HG03378 (cell line): ENCODE data around the gene CSNK1G1.
"Not testable (repeated sequence)": the region's sequence is repeated elsewhere in the genome, so short reads cannot be mapped to it uniquely, and the experiment has no call there.

Source experiments
- ATAC-seq: cut with Tn5 transposase; IDR thresholded peaks from one replicate; pipeline ENCODE4 v1.9.1; 2021; ENCODE audit warnings: mild to moderate bottlenecking, moderate library complexity; ENCODE audit not compliant: unreplicated experiment

Gene CSNK1G1

DNA sequence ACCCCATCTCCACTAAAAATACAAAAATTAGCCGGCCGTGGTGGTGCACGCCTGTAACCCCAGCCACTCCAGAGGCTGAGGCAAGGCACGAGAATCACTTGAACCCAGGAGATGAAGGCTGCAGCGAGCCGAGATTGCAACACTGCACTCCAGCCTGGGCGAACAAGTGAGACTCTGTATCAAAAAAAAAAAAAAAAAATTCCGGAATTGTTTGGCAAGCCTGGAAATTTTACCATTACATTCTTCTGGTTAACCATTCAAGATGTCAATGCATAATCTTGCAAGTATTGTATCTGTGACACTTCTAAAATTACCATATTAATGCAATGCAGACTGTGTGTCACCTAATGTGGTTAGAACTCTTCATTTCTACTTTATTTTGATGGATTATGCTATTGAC, 67.0 kb downstream of the CSNK1G1 start:
- ATAC-seq, result no peak

DNA sequence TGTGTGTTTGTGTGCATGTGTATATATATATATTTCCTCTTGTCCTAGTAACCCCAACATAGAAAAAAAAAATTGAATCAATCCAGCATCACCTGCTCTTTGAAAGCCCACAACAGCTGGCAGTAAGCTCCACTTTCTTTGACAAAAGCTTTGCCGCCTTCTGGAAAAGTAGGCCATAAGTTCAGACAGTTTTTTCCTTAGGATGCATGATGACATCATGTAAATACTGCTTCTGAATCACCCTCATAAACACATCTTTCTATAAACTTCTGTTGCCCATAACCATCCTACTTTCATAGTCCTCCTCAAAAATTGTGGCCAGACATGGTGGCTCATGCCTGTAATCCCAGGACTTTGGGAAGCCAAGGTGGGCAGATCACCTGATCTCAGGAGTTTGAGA, 67.4 kb downstream of the CSNK1G1 start:
- no peak for ATAC-seq

DNA sequence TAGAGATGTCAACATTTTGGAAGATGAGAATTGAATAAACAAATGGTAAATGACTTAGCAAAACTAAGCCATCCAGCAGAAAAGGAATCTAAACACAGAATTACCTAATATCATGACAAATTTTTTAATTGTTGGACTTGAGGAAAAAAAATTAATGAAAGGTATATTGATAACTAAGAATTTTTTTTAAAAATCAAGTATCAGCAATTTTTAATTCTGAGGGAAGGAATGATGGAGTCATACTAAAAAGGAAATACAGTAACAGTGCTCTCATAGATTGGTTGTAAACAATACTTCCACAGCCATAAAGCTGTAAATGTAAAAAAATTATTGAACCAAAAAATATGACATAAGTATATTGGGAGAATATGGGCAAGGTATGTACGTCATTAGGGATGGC, 68.0 kb downstream of the CSNK1G1 start:
- no peak for ATAC-seq

DNA sequence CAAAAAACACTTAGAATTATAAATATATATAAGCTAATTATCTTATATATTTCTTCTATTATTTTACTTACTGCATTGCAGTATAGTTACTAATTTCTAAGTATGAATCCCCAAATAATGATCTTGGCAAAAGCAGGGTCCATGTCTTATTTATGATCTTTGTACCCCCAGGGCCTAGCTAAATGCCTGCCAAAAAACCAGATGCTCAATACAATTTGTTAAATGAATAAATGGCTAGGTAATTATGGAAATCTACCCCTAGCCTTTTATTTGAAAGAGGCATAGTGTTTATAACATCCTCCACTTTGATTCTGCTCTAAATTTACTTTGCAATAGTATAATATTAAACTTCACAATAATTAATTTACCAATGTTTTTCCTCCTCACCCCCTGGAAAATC, 69.5 kb downstream of the CSNK1G1 start:
- ATAC-seq, result no peak

DNA sequence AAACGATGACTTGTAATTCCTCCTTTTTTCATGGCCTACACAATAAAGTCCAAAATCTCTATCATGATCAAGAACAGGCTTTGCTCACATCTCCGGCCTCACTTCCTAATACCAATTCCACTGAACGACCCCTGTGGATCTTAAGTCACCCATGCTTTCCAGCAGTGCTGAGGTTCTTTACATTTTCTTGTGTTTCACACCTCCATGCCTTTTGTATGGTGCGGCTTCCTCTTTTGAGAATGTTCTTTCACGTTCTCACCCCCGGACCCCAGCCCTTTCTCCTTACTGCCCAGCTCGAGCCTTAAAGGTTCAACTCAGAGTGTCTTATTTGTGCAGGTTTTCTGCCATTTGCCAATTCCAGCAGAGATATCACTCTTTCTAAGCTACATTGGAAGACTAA, 70.1 kb downstream of the CSNK1G1 start:
- ATAC-seq, result no peak

DNA sequence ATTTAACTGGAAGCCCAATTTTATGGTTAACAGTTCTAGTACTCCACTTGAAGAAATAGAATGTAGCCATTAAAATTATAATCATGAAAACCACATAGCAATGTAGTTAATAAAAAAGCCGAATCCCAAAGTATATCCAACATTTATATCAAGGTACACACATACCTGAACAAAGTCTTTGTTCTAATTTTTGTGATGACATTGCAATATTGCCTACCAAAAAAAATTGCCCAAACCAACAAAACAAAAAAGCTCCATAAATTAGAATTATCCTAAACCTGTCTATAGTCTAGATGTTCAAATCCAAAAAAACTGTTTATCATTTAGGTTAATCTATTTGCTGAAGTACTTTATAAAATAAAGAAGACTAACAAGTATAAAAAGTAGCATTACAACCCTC, 70.8 kb downstream of the CSNK1G1 start:
- no peak for ATAC-seq

DNA sequence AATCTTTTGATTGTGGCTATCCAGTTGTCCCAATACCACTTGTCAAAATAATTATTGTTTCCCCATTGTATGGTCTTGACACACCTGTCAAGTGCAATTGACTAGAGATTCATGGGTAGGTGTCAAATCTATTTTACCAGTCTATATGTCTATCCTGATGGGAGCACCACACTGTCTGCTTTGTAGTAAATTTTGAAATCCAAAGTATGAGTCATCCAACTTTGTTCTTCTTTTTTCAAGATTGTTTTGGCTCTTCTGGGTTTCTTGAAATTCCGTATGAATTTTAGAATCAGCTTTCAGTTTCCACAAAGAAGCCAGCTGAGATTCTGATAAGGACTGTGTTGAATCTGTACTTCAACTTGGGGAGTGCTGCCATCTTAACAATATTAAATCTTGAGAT, 71.9 kb downstream of the CSNK1G1 start:
- ATAC-seq, result no peak

DNA sequence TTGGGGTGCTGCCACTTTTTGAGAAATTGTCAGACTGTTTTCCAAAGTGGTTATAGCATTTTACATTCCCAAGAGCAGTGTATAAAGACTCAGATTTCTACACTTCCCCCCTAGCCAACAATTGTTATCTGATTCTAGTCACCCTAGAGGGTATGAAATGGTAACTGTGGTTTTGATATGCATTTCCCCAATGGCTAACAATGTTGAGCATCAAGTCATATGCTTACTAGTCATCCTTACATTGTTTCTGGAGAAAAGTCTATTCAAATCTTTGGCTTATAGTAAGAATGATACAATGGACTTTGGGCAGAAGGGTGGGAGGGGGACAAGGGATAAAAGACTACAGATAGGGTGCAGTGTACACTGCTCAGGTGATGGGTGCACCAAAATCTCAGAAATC, 73.3 kb downstream of the CSNK1G1 start:
- no peak for ATAC-seq

DNA sequence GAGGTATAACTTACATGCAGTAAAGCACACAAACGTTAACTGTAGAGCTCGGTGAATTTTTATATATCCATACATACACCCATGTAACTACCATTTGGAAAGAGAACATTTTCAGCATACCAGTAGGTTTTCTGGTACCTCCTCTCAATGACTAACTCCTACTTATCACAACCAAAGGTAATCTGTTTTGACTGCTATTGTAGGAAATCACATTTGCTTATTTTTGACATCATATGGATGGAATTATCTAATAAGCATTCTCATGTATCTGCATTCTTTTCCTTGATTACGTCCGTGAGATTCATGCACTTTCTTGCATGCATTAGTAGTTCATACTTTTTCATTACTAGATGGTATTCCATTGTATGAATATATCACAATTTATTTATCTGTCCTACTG, 76.8 kb downstream of the CSNK1G1 start:
- ATAC-seq, result no peak

DNA sequence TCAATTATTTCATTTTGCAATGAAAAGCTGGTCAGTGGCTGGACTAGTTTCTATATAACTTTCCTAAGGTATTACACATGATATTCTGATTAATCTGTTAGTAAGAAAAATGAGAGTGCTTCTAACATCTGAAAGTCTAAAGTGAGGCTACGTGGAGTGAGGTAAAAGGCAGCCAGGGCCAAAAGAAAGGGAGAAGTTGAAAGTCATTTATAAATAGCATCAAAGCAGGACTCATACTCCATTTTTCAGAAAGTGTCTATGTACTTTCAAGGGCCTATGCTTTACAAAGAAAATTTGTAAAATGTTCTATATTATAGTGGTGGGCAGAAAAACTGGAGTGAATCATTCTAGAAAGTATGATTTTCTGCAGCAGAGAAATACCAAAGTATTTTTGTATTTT, 80.0 kb downstream of the CSNK1G1 start:
- no peak for ATAC-seq

DNA sequence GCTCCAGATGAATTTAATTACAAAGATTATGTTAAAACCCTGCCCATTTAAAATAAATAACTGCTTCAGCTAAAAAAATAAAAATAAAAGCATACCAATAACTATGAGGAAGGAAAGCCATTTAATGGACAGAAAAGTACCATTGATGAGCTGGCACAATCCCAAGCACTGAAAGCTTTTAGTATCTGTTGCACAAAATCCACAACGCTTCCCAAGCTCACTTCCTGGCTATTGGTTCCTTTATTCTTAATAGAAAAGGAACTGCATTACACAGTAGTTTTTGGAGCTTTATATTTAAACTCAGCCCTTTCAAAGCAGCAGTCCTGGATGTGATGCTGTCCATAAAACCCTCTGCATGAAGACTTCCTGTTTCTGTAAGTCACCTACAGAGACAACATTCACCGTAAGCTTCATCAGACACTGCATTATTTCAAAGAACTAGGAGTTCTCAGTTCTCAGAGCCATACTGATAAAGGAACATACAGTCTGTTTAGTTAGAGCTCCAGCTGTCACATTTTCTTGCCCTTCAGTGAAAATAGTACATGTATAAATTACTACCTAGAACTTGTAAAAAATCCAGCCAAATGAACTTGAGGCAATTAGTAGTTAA, 81.5 kb downstream of the CSNK1G1 start:
- ATAC-seq, result no peak

DNA sequence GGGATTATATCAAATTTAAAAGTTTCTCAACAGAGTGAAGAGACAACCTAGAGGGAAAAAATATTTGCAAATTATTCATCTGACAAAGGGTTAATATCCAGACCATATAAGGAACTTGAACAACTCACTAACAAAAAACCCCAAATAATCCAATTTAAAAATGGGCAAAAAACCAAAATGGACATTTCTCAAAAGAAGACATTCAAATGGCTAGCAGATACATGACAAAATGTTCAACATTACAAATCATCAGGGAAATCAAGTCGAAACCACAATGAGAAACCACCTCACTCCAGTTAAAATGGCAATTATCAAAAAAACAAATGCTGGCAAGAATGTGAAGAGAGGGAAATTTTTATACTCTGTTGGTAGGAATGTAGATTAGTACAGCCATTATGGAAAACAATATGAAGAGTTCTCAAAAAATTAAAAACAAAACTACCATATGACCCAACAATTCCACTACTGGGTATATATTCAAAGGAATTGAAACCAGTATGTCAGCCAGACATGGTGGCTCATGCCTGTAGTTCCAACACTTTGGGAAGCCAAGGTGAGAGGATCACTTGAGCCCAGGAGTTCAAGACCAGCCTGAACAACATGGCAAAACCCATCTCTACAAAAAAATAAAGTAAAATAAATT, 88.5 kb downstream of the CSNK1G1 start:
- ATAC-seq, result no peak

DNA sequence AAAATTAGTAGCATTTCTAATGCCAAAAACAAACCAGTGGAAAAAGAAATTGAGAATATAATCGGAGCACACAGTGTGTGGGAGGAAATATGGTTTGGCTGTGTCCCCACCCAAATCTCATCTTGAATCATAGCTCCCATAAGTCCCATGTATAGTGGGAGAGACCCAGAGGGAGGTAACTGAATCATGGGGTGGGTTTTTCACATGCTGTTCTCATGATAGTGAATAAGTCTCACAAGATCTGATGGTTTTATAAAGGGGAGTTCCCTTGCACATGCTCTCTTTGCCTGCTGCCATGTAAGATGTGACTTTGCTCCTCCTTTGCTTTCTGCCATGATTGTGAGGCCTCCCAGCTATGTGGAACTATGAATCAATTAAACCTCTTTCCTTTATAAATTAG, 90.8 kb downstream of the CSNK1G1 start:
- not testable (repeated sequence) for ATAC-seq

DNA sequence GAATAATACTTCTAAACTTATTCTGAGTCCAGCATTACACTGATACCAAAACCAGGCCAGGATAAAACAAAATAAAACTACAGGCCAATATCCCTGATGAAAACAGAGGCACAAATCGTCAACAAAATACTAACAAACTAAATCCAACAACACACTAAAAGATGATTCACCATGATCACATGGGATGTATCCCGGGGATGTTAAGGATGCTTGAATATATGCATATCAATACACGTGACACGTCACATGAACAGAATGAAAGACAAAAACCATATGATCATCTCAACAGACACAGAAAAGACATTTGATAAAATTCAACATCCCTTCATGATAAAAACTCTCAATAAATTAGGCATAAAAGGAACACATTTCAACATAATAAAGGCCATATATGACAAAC, 91.5 kb downstream of the CSNK1G1 start:
- ATAC-seq, result no peak

DNA sequence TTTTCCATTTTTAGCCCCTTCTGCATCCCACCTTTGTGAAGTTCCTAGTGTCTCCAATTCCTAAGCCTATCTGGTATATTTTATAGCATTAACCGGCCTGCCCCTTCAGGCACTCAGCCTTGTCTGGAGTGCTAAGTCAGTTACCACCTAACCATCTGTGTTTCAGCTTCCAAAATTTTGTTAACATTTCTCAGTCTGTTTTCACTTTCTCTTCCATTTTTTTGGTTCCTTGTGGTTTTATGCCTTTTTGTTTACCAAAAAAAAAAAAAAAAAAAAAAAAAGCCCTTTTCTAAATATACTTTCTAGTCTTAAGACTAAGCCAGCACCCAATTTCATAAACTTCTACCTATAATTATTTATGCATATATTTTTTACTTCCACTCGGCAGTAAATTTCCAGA, 92.4 kb downstream of the CSNK1G1 start:
- ATAC-seq, result no peak

DNA sequence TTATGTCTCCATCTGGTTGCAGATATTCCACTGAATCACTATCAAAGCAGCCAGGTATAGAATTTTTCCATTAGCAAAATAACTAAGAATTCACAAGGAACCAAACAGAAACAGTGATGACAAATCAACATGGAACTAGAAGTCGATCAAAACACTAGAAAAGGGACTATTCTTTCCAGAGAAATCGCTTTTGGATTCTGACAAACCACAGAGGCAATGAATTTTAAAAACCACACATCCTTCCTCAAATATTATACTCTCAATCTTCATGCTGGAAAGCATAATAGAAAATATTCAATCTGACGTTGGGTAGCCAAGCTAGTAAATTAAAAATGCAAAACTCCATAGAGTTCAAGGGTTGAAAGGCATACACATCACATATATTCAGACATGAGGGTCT, 99.9 kb downstream of the CSNK1G1 start:
- no peak for ATAC-seq

DNA sequence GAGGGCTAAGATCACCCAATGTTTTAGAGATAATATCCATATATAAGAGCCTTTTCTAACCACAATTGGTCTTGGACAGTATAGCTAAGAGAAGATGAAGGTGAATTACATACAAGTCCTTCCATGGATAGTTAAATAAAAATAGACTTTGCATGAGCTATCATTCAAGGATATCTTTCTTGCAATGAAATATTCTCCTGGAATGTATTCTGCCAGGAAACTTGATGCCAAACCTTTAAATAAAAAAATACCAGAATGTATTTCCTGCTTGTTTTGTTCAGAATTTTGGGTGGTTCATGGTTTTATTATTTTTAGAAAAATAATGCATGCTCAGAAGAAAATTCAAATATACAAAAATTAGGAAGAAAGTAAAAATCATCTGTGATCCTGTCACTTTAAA, 104.3 kb downstream of the CSNK1G1 start:
- no peak for ATAC-seq

DNA sequence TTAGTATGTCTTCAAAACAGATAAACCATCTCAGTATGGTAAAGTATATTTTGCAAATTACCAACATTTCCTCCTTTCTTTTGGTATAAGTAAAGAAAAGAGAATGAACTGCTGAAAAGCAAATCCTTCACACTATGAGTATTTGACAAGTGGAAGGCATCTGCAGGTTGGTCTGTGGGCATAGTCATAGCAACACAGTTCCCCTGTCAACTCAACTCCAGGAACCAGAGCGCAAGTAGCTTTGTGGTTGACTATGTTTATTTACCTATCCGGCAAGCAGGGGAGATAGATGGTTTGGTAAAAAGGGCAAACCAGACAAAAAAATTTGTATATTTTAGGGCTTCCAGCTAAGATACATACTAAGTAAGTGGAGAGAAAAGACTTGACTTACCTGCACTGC, 104.9 kb downstream of the CSNK1G1 start:
- ATAC-seq, result no peak

DNA sequence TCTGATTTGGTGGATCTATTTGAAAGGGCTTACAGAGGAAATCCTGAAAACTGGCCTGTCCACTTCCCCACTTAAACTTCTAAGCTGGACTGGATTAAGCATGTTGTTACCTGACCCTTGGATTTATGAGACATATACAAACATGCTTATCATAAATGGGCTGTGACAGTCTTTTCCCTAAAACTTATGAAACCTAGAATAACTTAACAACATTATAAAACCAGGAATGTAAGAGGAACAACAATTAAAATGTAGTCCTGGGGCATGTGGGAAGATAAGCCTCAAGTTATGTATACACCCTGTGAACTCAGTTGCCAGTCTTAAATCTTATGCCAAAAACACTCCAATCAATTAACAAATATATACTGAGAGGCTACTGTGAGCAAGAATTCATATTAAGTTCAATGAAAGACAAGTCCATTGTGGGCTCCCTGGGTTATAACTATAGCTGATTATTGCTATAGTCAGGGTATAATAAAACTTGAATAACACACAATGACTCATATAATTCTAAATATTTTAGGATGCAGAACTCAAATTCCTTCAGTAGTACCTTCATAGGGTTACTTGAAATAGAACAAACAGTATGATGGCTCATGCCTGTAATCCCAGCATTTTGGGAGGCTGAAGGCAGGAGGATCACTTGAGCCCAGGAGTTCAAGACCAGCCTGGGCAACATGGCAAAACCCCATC, 105.9 kb downstream of the CSNK1G1 start:
- ATAC-seq, result no peak

DNA sequence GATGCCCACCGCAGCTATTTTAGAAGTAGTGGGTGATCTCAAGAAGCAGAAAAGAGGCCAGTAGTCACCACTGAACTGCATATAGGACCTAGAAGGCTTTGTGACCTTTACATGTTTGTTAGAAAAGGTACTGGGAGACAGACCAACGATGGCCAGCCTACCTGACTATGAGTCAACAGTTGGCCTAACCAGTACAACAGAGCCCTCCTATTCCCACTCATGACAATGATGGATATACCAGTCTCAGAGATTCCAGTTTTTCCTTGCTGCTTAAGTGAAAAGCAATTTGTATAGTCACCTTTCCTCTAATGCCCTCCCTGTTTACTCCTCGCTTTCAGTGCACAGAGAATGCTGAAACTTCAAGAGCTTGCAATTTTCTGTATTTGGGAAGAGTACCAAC, 106.6 kb downstream of the CSNK1G1 start:
- no peak for ATAC-seq

DNA sequence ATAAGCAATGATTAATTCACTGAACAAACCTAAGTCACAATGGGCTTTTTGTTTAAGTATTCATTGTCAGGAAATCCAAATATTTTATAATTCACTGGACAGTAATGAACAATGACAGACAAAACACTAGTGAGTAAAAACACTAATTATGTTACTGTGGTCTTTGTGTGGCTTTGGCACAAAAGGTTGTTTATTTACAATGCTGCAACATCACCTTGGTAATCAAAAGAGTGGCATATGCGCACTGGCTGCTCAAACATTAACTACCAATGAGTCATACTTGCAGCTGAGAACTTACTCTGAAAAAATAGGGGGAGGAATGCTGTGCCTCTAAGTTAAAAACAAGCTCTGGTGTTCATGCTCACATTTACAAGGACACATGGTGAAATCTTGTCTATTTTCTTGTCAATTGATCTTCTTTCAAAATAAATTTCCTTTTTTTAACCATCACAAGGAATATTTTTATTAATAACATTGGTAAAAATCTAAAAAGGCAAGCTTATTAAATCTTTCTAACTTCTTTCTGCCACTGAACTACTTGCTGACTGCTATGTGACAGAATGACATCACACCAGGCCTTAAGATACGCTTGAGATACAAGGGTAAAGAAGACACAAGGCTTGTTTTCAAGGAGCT, 107.9 kb downstream of the CSNK1G1 start:
- peak; percentile 68 for ATAC-seq

DNA sequence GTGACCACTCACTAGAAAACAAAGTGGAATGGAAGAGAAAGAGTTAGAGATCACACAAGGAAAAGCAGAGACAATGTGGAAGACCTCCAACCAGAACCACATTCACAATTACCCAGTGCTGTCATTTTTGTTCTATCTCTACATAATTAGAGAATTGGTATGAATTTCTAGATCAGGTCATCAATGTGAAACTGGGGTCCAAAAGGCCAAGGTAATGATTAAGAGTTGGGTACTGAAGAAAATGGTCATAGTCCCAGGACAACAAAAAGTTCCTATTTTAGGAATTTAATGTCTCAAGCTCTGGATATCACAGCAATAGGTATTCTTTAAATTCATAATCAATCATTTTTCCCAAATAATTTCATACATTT, 108.5 kb downstream of the CSNK1G1 start:
- no peak for ATAC-seq
